Right renal pelvis (tissue), 4 donors: Measurements from ENCODE around the gene ALDH1A3. TPM values are rescaled to one million over a fixed set of nuclear protein-coding genes. Genes with fewer than 3 reads are reported as not detected.

Experiments used
- DNase-seq, 4 donors: peaks; one replicate each; pipeline ENCODE4 v3.0.0-alpha.2; 2013; ENCODE audit warnings: low read depth in 4 of 4, low spot score in 3 of 4, missing footprints in 1 of 4
- polyA plus RNA-seq, 4 donors: library from polyadenylated mRNA; unstranded; fragments of 120-200 nt; gene quantifications; one replicate each; pipeline ENCODE4 v1.2.1, GENCODE V29; 2013; ENCODE audit not compliant: insufficient read length in 4 of 4

The ALDH1A3 gene
- polyA plus RNA-seq, 4 donors, result 3.2 to 5.7 (median 4.8) TPM

GRCh38 chr15:100880897-100881242 is 1.2 kb downstream of the ALDH1A3 start:
- DNase-seq, result no peak

GRCh38 chr15:100881573-100882336 is 2.1 kb downstream of the ALDH1A3 start:
- DNase-seq, result no peak

DNA sequence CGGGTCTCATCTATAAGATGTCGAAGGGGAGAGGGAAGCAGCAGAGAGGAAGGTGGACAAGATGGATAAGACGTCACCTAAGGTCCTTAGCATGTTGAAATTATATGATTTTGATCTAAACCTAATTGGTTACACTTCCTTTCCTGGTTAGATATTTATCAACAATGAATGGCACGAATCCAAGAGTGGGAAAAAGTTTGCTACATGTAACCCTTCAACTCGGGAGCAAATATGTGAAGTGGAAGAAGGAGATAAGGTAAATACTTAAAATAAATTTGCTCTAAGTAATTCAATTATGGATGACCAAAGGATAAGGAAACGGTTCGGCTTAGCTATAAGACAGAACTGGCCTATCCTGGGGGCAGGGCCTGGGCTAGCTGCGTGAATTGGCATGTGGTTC is 5.5 kb downstream of the ALDH1A3 start:
- no peak for DNase-seq

DNA sequence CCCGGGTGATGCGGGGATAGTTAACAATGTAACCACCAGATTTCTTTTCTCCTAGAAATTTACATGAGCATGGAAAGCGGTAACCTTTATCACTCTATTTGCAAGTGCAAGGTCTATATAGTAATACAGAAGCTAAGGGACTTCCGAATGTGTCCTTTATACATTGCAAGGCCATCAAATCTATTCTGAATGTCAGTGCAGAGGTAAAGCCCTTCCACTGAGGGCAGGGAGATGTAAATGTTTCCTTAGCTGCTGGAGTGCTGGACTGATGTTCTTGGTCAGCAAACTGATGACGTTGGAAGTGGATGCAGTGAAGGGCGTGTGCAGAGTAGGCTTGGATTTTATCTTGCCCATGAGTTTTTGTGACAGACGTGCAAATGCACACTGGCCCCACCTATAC is 6.2 kb downstream of the ALDH1A3 start:
- DNase-seq, result no peak

- DNase-seq, result no peak
Measured at GRCh38 chr15:100887211-100887913, 7.7 kb downstream of the ALDH1A3 start.

- DNase-seq, result no peak
Measured at GRCh38 chr15:100889385-100890050, 9.9 kb downstream of the ALDH1A3 start.

GRCh38 chr15:100890051-100890720 is 10.6 kb downstream of the ALDH1A3 start:
- no peak for DNase-seq

DNA sequence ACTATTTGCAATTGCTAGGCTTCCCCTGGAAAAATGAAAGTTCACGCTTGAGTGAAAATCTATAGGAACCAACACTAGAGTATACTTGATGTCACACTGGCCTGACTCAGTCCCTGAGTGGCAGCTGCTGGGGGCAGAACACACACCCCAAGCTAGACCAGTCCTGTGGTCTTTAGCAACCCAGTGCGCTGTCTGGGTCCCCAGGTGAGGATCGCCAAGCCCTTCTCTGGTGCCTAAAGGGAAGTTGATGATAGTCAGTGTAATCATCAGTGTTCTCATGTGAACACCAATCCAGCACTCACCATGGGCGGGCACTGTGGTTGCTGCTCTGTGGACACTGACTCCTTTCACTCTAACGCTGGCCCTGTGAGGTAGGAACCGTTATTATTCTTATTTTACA is 11.2 kb downstream of the ALDH1A3 start:
- DNase-seq, result no peak

- no peak for DNase-seq
Measured at GRCh38 chr15:100891307-100892012, 11.8 kb downstream of the ALDH1A3 start.

DNA sequence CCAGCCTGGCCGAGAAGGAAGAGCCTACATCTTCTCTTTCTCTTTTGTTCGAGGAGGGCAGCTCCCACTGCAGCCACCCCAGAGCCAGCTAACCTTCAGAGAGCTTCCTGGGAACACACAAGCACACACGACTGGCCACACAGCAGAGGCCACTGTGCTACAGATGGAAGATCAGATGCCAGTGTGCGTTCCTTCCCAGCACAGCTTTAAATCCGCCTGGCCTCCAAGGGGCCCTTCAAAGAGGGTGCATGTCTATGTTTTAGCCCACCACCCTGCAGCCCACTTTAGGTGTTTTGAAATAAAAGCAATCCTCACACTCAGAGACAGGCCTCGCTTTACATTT is 12.4 kb downstream of the ALDH1A3 start:
- no peak for DNase-seq

DNA sequence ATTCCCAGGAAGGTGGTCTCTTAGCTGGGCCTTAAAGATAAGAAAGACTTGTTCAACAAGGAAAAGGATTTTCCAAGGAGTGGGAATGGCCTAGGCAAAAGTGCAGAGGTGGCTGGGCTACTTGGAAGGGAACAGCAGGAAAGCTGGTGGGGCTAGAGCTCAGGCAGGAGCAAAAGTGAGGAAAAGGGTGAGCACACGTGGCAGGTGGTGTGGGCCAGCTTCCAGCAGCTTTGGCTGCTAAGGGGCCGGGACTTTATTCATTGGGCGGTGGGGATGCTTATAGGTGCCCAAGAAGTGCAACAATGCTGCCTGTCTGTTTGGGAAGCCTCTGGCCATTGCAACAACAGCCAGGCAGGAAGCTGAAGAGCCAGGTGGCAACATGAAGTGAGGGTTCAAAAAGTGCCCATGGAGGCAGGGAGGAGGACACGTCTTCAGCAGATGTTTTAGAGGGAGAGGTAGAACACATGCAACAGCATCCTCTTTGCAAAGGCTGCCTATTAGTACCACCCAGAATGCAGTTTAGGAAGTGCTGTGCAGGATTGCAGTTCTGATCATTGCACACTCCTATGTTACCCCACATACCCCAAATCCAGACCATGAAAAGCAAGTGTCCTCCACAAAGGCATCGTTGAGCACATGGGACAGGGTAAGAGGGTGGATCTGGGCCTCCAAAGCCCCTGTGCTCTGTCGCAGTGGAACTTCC is 13.8 kb downstream of the ALDH1A3 start:
- DNase-seq, result no peak

DNA sequence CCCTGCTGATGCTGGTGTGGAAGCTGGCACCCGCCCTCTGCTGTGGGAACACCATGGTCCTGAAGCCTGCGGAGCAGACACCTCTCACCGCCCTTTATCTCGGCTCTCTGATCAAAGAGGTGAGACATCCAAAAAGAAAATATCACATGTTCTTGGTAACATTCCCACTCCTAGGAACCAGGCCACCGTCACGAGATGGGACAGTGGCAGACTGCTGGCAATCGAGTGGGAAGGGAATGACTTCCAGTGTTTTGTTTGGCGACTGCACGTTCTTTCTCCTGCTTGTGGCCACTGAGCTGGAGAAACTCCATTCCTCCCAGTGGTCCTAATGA is 14.3 kb downstream of the ALDH1A3 start:
- no peak for DNase-seq

- no peak for DNase-seq
Measured at GRCh38 chr15:100895721-100896120, 16.1 kb downstream of the ALDH1A3 start.

DNA sequence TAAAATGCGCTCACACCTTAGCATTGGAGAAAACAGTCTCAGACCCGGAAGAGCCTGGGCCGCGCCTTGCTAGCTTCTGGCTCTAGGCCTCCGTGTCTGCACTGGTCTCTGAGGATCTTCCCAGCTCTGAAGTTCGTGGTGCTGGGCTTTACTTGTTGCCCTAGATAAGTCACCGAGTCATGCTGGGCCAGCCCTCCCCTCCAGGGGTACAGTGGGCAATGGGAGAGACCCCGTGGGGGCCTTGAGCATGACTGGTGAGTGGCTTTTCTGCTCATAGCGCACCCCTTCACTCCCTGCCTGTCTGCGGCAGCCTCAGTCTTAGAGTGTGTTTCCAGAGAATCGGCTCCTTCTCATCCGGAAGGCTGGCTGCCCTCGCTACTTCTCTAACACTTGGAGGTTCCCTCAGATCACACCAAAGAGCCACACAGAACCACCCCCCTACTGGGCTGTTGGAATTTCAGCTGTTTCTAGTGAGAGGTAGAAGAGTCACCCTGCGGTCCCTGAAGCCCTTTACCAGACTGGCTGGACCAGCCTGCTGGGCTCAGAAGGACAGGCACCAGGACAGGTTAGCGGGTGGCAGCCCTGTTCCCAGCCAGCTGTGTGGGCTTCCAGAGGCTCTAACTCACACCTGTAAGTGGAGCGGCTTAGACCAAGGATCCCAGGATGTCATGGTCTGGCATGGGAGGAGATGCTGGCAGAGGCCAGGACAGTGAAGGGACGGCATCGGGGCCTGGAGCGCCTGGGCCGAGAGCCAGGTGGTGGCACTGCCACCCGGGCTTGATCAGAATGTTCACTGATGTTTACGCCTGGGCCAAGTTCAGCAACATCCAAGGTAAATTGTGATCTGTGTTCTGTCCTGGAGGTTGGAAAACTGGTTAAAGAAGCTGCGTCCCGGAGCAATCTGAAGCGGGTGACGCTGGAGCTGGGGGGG is 17.9 kb downstream of the ALDH1A3 start:
- DNase-seq, result no peak

- DNase-seq, result no peak
Measured at GRCh38 chr15:100898152-100898490, 18.5 kb downstream of the ALDH1A3 start.

GRCh38 chr15:100898661-100899462 is 19.2 kb downstream of the ALDH1A3 start:
- DNase-seq, result no peak

GRCh38 chr15:100899601-100900000 is 20.0 kb downstream of the ALDH1A3 start:
- no peak for DNase-seq

DNA sequence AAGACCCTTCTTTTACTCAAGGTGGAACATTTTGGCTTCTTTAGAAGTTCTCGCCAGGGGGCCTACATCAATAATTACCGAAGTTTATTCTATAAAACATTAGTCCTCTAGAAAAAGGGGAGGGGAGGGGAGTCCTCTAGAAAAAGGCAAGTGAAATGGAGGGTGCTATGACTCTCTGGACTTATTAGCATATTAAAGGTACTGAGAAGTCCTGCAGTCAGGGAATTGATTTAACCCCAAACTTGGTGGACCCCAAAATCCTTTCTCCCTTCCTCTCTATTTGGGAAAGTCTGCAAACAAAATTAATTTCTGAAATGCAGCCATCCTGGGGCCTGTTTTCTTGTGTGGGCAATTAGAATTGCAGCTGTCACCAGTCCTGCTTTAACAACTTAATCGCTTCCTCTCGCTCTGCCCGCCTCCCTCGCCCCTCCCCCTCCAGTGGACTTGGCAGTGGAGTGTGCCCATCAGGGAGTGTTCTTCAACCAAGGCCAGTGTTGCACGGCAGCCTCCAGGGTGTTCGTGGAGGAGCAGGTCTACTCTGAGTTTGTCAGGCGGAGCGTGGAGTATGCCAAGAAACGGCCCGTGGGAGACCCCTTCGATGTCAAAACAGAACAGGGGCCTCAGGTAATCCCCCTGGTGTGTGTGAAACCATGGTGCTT is 20.6 kb downstream of the ALDH1A3 start:
- no peak for DNase-seq
